ENCODE data around the gene WDR70. TPM values are rescaled to one million over a fixed set of nuclear protein-coding genes. Genes with fewer than 3 reads are reported as not detected.
A peak's percentile ranks its signal among the peaks of the same experiment; 100 is the strongest.
"Not testable (repeated sequence)": the region's sequence is repeated elsewhere in the genome, so short reads cannot be mapped to it uniquely, and the experiment has no call there.

WDR70 gene
- total RNA-seq, 1 experiment from 2014 or later, result 55.2 TPM

GRCh38 chr5:37667846-37668245 lies 288.7 kb downstream of the WDR70 start:
- intact Hi-C loops (cut with micrococcal nuclease; ENCODE audit: unreplicated experiment), result loop anchor here (10.0 kb wide), 3 partner anchors 63 to 527 kb away; no protein-coding TSS in a partner anchor
- Histone ChIP-seq H3K9me3 (ENCODE audit: low read depth, low read length, poor library complexity, severe bottlenecking) (peaks cover 5% of the 10 kb centered on the region), H3K4me3 (ENCODE audit: low read depth, low read length, poor library complexity, severe bottlenecking) (no peak overlapping the region), H3K27ac (ENCODE audit: low read depth, low read length, poor library complexity, severe bottlenecking) (peak overlapping the region; percentile 2), H3K27me3 (replicated peaks; ENCODE audit: insufficient read depth, low read depth, low read length, poor library complexity) (no peaks in the 10 kb centered on the region), H3K36me3 (ENCODE audit: insufficient read depth, low read length, poor library complexity, severe bottlenecking) (no peaks in the 10 kb centered on the region), H3K4me1 (ENCODE audit: insufficient read depth, low read length, poor library complexity, severe bottlenecking) (peaks cover 36% of the 10 kb centered on the region)
- POLR2A ChIA-PET (ENCODE audit: low non-redundant PET), result no interaction called here
- DNase-seq (ENCODE audit: low spot score), result no peak
- no peak for TF ChIP-seq CTCF (conservative IDR thresholded peaks at IDR 0.05; ENCODE audit: low read depth, low read length)
- no peak for TF ChIP-seq EZH2 (IDR thresholded peaks at IDR 0.05; ENCODE audit: borderline replicate concordance, low read depth, low read length, poor library complexity, severe bottlenecking)
- CTCF ChIA-PET, result no interaction called here
- no TSS peak for BruUV-seq (replicated peaks)

- no TSS peak for BruUV-seq (replicated peaks)
- peaks cover 29% of the 10 kb centered on the region for H3K4me1 ChIP-seq (ENCODE audit: insufficient read depth, low read length, poor library complexity, severe bottlenecking)
- no peaks in the 10 kb centered on the region for H3K27me3 ChIP-seq (replicated peaks; ENCODE audit: insufficient read depth, low read depth, low read length, poor library complexity)
- no peak overlapping the region for H3K4me3 ChIP-seq (ENCODE audit: low read depth, low read length, poor library complexity, severe bottlenecking)
- intact Hi-C loops (cut with micrococcal nuclease; ENCODE audit: unreplicated experiment), result loop anchor here (10.0 kb wide), 3 partner anchors 64 to 526 kb away; no protein-coding TSS in a partner anchor
- no peak overlapping the region for H3K27ac ChIP-seq (ENCODE audit: low read depth, low read length, poor library complexity, severe bottlenecking)
- H3K9me3 ChIP-seq (ENCODE audit: low read depth, low read length, poor library complexity, severe bottlenecking), result peaks cover 5% of the 10 kb centered on the region
- POLR2A ChIA-PET (ENCODE audit: low non-redundant PET), result interaction anchor here (0.5 kb wide), 1 partner anchor 359 kb away, joined by 4 read pairs; no protein-coding TSS in a partner anchor
- CTCF ChIA-PET, result no interaction called here
- DNase-seq (ENCODE audit: low spot score), result peak; percentile 72
- H3K36me3 ChIP-seq (ENCODE audit: insufficient read depth, low read length, poor library complexity, severe bottlenecking), result no peaks in the 10 kb centered on the region
- TF ChIP-seq CTCF (conservative IDR thresholded peaks at IDR 0.05; ENCODE audit: low read depth, low read length), result no peak
- no peak for TF ChIP-seq EZH2 (IDR thresholded peaks at IDR 0.05; ENCODE audit: borderline replicate concordance, low read depth, low read length, poor library complexity, severe bottlenecking)
These were observed 289.5 kb downstream of the WDR70 start for GRCh38 chr5:37668524-37669047.

- H3K36me3 ChIP-seq (ENCODE audit: insufficient read depth, low read length, poor library complexity, severe bottlenecking); H3K9me3 ChIP-seq (ENCODE audit: low read depth, low read length, poor library complexity, severe bottlenecking); POLR2A ChIA-PET (ENCODE audit: low non-redundant PET); H3K27me3 ChIP-seq (replicated peaks; ENCODE audit: insufficient read depth, low read depth, low read length, poor library complexity); CTCF ChIA-PET; H3K27ac ChIP-seq (ENCODE audit: low read depth, low read length, poor library complexity, severe bottlenecking); intact Hi-C loops (cut with micrococcal nuclease; ENCODE audit: unreplicated experiment); BruUV-seq (replicated peaks); DNase-seq (ENCODE audit: low spot score); H3K4me3 ChIP-seq (ENCODE audit: low read depth, low read length, poor library complexity, severe bottlenecking): not testable (repeated sequence)
- peaks cover 18% of the 10 kb centered on the region for H3K4me1 ChIP-seq (ENCODE audit: insufficient read depth, low read length, poor library complexity, severe bottlenecking)
These were observed 293.0 kb downstream of the WDR70 start for GRCh38 chr5:37672118-37672588.

GRCh38 chr5:37674361-37674760 lies 295.2 kb downstream of the WDR70 start:
- H3K36me3 ChIP-seq (ENCODE audit: insufficient read depth, low read length, poor library complexity, severe bottlenecking); DNase-seq (ENCODE audit: low spot score); H3K9me3 ChIP-seq (ENCODE audit: low read depth, low read length, poor library complexity, severe bottlenecking); H3K27me3 ChIP-seq (replicated peaks; ENCODE audit: insufficient read depth, low read depth, low read length, poor library complexity); intact Hi-C loops (cut with micrococcal nuclease; ENCODE audit: unreplicated experiment); POLR2A ChIA-PET (ENCODE audit: low non-redundant PET); CTCF ChIA-PET; H3K4me1 ChIP-seq (ENCODE audit: insufficient read depth, low read length, poor library complexity, severe bottlenecking); BruUV-seq (replicated peaks); H3K27ac ChIP-seq (ENCODE audit: low read depth, low read length, poor library complexity, severe bottlenecking); H3K4me3 ChIP-seq (ENCODE audit: low read depth, low read length, poor library complexity, severe bottlenecking): not testable (repeated sequence)

GRCh38 chr5:37679326-37679725 lies 300.2 kb downstream of the WDR70 start:
- H3K4me1 ChIP-seq (ENCODE audit: insufficient read depth, low read length, poor library complexity, severe bottlenecking); H3K9me3 ChIP-seq (ENCODE audit: low read depth, low read length, poor library complexity, severe bottlenecking); DNase-seq (ENCODE audit: low spot score); BruUV-seq (replicated peaks); CTCF ChIA-PET; H3K27ac ChIP-seq (ENCODE audit: low read depth, low read length, poor library complexity, severe bottlenecking); intact Hi-C loops (cut with micrococcal nuclease; ENCODE audit: unreplicated experiment); POLR2A ChIA-PET (ENCODE audit: low non-redundant PET); H3K36me3 ChIP-seq (ENCODE audit: insufficient read depth, low read length, poor library complexity, severe bottlenecking); H3K27me3 ChIP-seq (replicated peaks; ENCODE audit: insufficient read depth, low read depth, low read length, poor library complexity); H3K4me3 ChIP-seq (ENCODE audit: low read depth, low read length, poor library complexity, severe bottlenecking): not testable (repeated sequence)

- H3K27me3 ChIP-seq (replicated peaks; ENCODE audit: insufficient read depth, low read depth, low read length, poor library complexity); CTCF ChIA-PET; H3K4me3 ChIP-seq (ENCODE audit: low read depth, low read length, poor library complexity, severe bottlenecking); POLR2A ChIA-PET (ENCODE audit: low non-redundant PET); DNase-seq (ENCODE audit: low spot score); intact Hi-C loops (cut with micrococcal nuclease; ENCODE audit: unreplicated experiment); H3K36me3 ChIP-seq (ENCODE audit: insufficient read depth, low read length, poor library complexity, severe bottlenecking); H3K9me3 ChIP-seq (ENCODE audit: low read depth, low read length, poor library complexity, severe bottlenecking); H3K27ac ChIP-seq (ENCODE audit: low read depth, low read length, poor library complexity, severe bottlenecking); BruUV-seq (replicated peaks); H3K4me1 ChIP-seq (ENCODE audit: insufficient read depth, low read length, poor library complexity, severe bottlenecking): not testable (repeated sequence)
These were observed 300.8 kb downstream of the WDR70 start for GRCh38 chr5:37679903-37680302.
